K562 (cell line): Measurements from ENCODE around the gene EXOG. TPM values are rescaled to one million over a fixed set of nuclear protein-coding genes. Genes with fewer than 3 reads are reported as not detected.

Experiments
- ATAC-seq: fragments of 200-7000 bp; cut with Tn5 transposase; 3 replicates; pipeline ENCODE4 v1.9.1; 2020; ENCODE audit warnings: moderate library complexity
- BruUV-seq: library from RNA; stranded (reverse); fragments of 400-500 nt; replicated peaks from 2 replicates; lab custom pipeline; 2021; lab: Mats Ljungman, UMichigan
- CTCF ChIA-PET: fragments of 300-600 bp; formaldehyde crosslinking; extraction: SDS; loops from one replicate; lab custom pipeline; 2021; ENCODE audit warnings: low intra/inter-chr PET ratio; lab: Yijun Ruan, JAX
- POLR2A ChIA-PET: fragments of 300-600, 350-650 bp; sonication (Branson Sonifier 250); formaldehyde crosslinking; extraction: SDS; loops from one replicate; lab custom pipeline; 2021; ENCODE audit warnings: antibody characterized with exemption, inconsistent platforms; lab: Yijun Ruan, JAX
- DNase-seq, 4 experiments: peaks; one replicate each; pipeline versions ENCODE4 v3.0.0 to v3.0.0-alpha.2; 2011 to 2018; ENCODE audit warnings: low spot score in 3 of 4, mixed read lengths in 3 of 4; ENCODE audit errors: extremely low read depth in 1 of 4
- FAIRE-seq: peaks from 2 replicates; lab custom pipeline; 2011; peaks lifted over from hg19 to GRCh38; lab: Jason Lieb, UNC
- H2AFZ ChIP-seq: 2 replicates; pipeline ENCODE4 v1.6.0; 2011; ENCODE audit warnings: low read depth, low read length, control low read depth, inconsistent platforms
- H3K27ac ChIP-seq: fragments of 200-600 bp; 3 replicates; pipeline ENCODE4 v1.8.0; 2011; ENCODE audit warnings: low read depth, mild to moderate bottlenecking, control low read depth, inconsistent platforms, low read length, moderate library complexity, mixed read lengths; ENCODE audit errors: extremely low read depth
- H3K27me3 ChIP-seq, 2 experiments: fragments of 300-600 bp in 1 of 2; 2 replicates in 1 of 2; 3 replicates in 1 of 2; pipeline versions ENCODE4 v1.6.0 to v1.8.0; 2011; ENCODE audit warnings: inconsistent platforms in 2 of 2, low read length in 2 of 2, mild to moderate bottlenecking in 1 of 2, mixed read lengths in 1 of 2, moderate library complexity in 1 of 2; ENCODE audit not compliant: control insufficient read depth in 2 of 2, insufficient read depth in 2 of 2
- H3K36me3 ChIP-seq: fragments of 300-600 bp; 3 replicates; pipeline ENCODE4 v1.8.0; 2011; ENCODE audit warnings: mild to moderate bottlenecking, low read length, inconsistent platforms; ENCODE audit not compliant: control insufficient read depth, insufficient read depth
- H3K4me1 ChIP-seq, 2 experiments: fragments of 200-600 bp in 1 of 2; replicated peaks in 1 of 2; 2 replicates in 1 of 2; 3 replicates in 1 of 2; pipeline versions ENCODE4 v1.5.1 to v1.8.0; 2011; ENCODE audit warnings: inconsistent platforms in 2 of 2, low read length in 2 of 2, mild to moderate bottlenecking in 1 of 2, mixed read lengths in 1 of 2, moderate library complexity in 1 of 2; ENCODE audit not compliant: control insufficient read depth in 2 of 2, insufficient read depth in 2 of 2
- H3K4me2 ChIP-seq: 2 replicates; pipeline ENCODE4 v1.6.1; 2011; ENCODE audit warnings: low read length, control low read depth, inconsistent platforms, mixed read lengths; ENCODE audit not compliant: insufficient read depth
- H3K4me3 ChIP-seq: fragments of 200-600 bp; sonication (generic), shearing (Covaris generic); 2 replicates; pipeline ENCODE4 v1.5.1; 2016; ENCODE audit warnings: control low read depth, inconsistent platforms
- H3K79me2 ChIP-seq: fragments of 200-600 bp; 3 replicates; pipeline ENCODE4 v1.8.0; 2011; ENCODE audit warnings: low read length, inconsistent platforms; ENCODE audit not compliant: control insufficient read depth, insufficient read depth
- H3K9ac ChIP-seq, 2 experiments: 2 replicates each; pipeline versions ENCODE4 v1.6.0 to v1.6.1; 2011; ENCODE audit warnings: low read depth in 2 of 2, low read length in 2 of 2, control low read depth in 1 of 2, inconsistent platforms in 1 of 2, mild to moderate bottlenecking in 1 of 2, mixed read lengths in 1 of 2; ENCODE audit not compliant: insufficient read depth in 1 of 2
- H3K9me1 ChIP-seq: one replicate; pipeline ENCODE4 v1.6.0; 2011; ENCODE audit warnings: inconsistent platforms, mild to moderate bottlenecking, low read length, moderate library complexity; ENCODE audit not compliant: control insufficient read depth, insufficient read depth
- H3K9me3 ChIP-seq: replicated peaks from 2 replicates; pipeline ENCODE4 v1.5.1; 2011; ENCODE audit warnings: low read depth, low read length, inconsistent platforms; ENCODE audit not compliant: control insufficient read depth, insufficient read depth
- H4K20me1 ChIP-seq: replicated peaks from 2 replicates; pipeline ENCODE4 v1.6.1; 2011; ENCODE audit warnings: low read length, inconsistent platforms, mixed read lengths; ENCODE audit not compliant: control insufficient read depth, insufficient read depth
- BRF1 ChIP-seq: IDR thresholded peaks from 3 replicates; pipeline ENCODE4 v1.6.1; 2011; ENCODE audit warnings: borderline replicate concordance, mild to moderate bottlenecking; ENCODE audit not compliant: insufficient read length; ENCODE audit errors: extremely low read depth
- HSF4 ChIP-seq: fragments of 250-450 bp; sonication (Bioruptor Pico); IDR thresholded peaks from 2 replicates; pipeline ENCODE4 v2.1.2; 2022; ENCODE audit warnings: mild to moderate bottlenecking, moderate library complexity, borderline replicate concordance
- MAFG ChIP-seq: fragments of 450-650 bp; conservative IDR thresholded peaks from 2 replicates; pipeline ENCODE4 v1.6.1; 2016; ENCODE audit warnings: missing genetic modification characterization, missing compliant biosample characterization
- MXD1 ChIP-seq: fragments of 250-450 bp; sonication (Bioruptor Pico); IDR thresholded peaks from 2 replicates; pipeline ENCODE4 v1.8.0; 2021; ENCODE audit warnings: borderline replicate concordance, mild to moderate bottlenecking, moderate library complexity; ENCODE audit not compliant: poor library complexity, severe bottlenecking
- NFE2L1 ChIP-seq: fragments of 450-650 bp; IDR thresholded peaks from 2 replicates; pipeline ENCODE4 v1.6.1; 2016; ENCODE audit warnings: missing genetic modification characterization, low read depth, mild to moderate bottlenecking, missing compliant biosample characterization, moderate library complexity, borderline replicate concordance
- NFXL1 ChIP-seq: fragments of 450-650 bp; formaldehyde crosslinking; IDR thresholded peaks from 2 replicates; pipeline ENCODE4 v1.4.0; 2021; ENCODE audit warnings: mild to moderate bottlenecking
- POLR2G ChIP-seq: fragments of 200-400 bp; formaldehyde crosslinking; IDR thresholded peaks from 2 replicates; pipeline ENCODE4 v1.6.1; 2017; ENCODE audit warnings: low read depth, mild to moderate bottlenecking, antibody characterized with exemption, low read length, moderate library complexity
- POLR3G ChIP-seq: IDR thresholded peaks from 2 replicates; pipeline ENCODE4 v1.6.1; 2011; ENCODE audit not compliant: insufficient read length, insufficient replicate concordance; ENCODE audit errors: extremely low read depth
- TCFL5 ChIP-seq: fragments of 250-450 bp; sonication (Bioruptor Pico); conservative IDR thresholded peaks from 2 replicates; pipeline ENCODE4 v1.6.1; 2021; ENCODE audit warnings: mild to moderate bottlenecking, moderate library complexity, matching md5 sums
- ZNF512 ChIP-seq: IDR thresholded peaks from 2 replicates; pipeline ENCODE4 v1.6.1; 2016; ENCODE audit warnings: missing genetic modification characterization, missing compliant biosample characterization
- WGBS: fragments of 100-300 bp; shearing (Covaris generic); methylation state at CpG from one replicate; pipeline ENCODE4 v1.1.6; 2016; ENCODE audit warnings: low coverage, mixed read lengths; ENCODE audit not compliant: insufficient coverage; ENCODE audit errors: missing lambda C conversion rate; 5-methylcytosine and 5-hydroxymethylcytosine counted together
- in situ Hi-C: fragments of 300-500 bp; cut with MboI; formaldehyde crosslinking; loops from 4 replicates; pipeline ENCODE4 v1.15.0; 2018; ENCODE audit warnings: inconsistent platforms, mixed read lengths
- intact Hi-C: fragments of 100-400 bp; cut with micrococcal nuclease; formaldehyde crosslinking; loops from 2 replicates; pipeline ENCODE4 v1.14.2; 2022
- polyA plus RNA-seq, 8 experiments: library from polyadenylated mRNA; depleted of rRNA in 4 of 8; stranded (reverse) in 5 of 8; unstranded in 3 of 8; fragments of >200 nt; fragmentation: Nextera tagmentation in 2 of 8; fragmentation: Illumina TruSeq in 1 of 8; extraction: Ambion mirVana in 2 of 8; extraction: Trizol in 1 of 8; gene quantifications; 2 replicates each; pipeline versions ENCODE4 v1.2.1 to v1.2.3, GENCODE V29; 2011 to 2014; ENCODE audit warnings: inconsistent platforms in 1 of 8, missing spikeins in 1 of 8
- total RNA-seq, 7 experiments: library from RNA; depleted of rRNA in 6 of 7; stranded (reverse); fragments of >200 nt in 6 of 7; fragmentation: Illumina TruSeq in 2 of 7; extraction: Trizol in 2 of 7; gene quantifications; 2 replicates each; pipeline versions ENCODE4 v1.2.1 to v1.2.3, GENCODE V29; 2011 to 2021; ENCODE audit warnings: low replicate concordance in 1 of 7

Gene EXOG
- total and polyA plus RNA-seq, 9 of the 15 experiments (the other 6 are each of a cell fraction or from before 2014, with no cell fraction given), result 10.8 to 21.7 (median 14.8) TPM

GRCh38 chr3:38542401-38543298 is 46.5 kb downstream of the EXOG start:
- H3K27me3 ChIP-seq, result peaks cover 30 to 58% of the 10 kb centered on the region in 2 experiments
- intact Hi-C loops (no loop called here), in situ Hi-C loops (no loop called here)
- H3K4me1 ChIP-seq, result peaks cover 0 to 8% of the 10 kb centered on the region in 2 experiments; a peak in 1 of 5 replicates
- ATAC-seq (no peak), FAIRE-seq (no peak), DNase-seq (no peak)
- H3K4me2 ChIP-seq, result no peak overlapping the region
- H3K4me3 ChIP-seq, result no peak overlapping the region
- TF ChIP-seq POLR2G, result 0 out of 2 replicates have a peak, but pooled peaks have one; percentile 31
- TF ChIP-seq HSF4, result no peak
- no peaks in the 10 kb centered on the region for H3K9me3 ChIP-seq
- POLR2A ChIA-PET, result interaction anchor here (0.9 kb wide), 1 partner anchor 9 kb away, joined by 4 read pairs; no protein-coding TSS in a partner anchor
- no peak overlapping the region for H3K9ac ChIP-seq
- H3K9me1 ChIP-seq, result no peaks in the 10 kb centered on the region
- no peaks in the 10 kb centered on the region for H3K79me2 ChIP-seq
- H4K20me1 ChIP-seq, result 0 out of 2 replicates have a peak, but pooled peaks cover 3% of the 10 kb centered on the region
- WGBS, result 2% methylated on average over 16 of the region's 16 CpGs
- H2AFZ ChIP-seq, result no peak overlapping the region
- H3K27ac ChIP-seq, result no peak overlapping the region
- H3K36me3 ChIP-seq, result no peaks in the 10 kb centered on the region
- CTCF ChIA-PET, result no interaction called here
- BruUV-seq, result no TSS peak

- peaks cover 3% of the 10 kb centered on the region; the same call in 1 of the 2 replicates for H4K20me1 ChIP-seq
- in situ Hi-C loops, result no loop called here
- POLR2A ChIA-PET, result interaction anchor here (0.7 to 2.5 kb wide), 5 partner anchors 10 to 1263 kb away, joined by 3 to 15 read pairs (median 3); no protein-coding TSS in a partner anchor
- no TSS peak for BruUV-seq
- H3K4me2 ChIP-seq, result no peak overlapping the region
- H2AFZ ChIP-seq, result no peak overlapping the region
- H3K4me1 ChIP-seq, result peaks cover 0 to 8% of the 10 kb centered on the region in 2 experiments; a peak in 2 of 5 replicates
- CTCF ChIA-PET, result no interaction called here
- DNase-seq (no peak), ATAC-seq (no peak), FAIRE-seq (no peak)
- no peaks in the 10 kb centered on the region for H3K79me2 ChIP-seq
- 3% methylated on average over 7 of the region's 7 CpGs for WGBS
- intact Hi-C loops, result no loop called here
- H3K9me1 ChIP-seq, result no peaks in the 10 kb centered on the region
- no peak overlapping the region for H3K27ac ChIP-seq
- peaks cover 39 to 65% of the 10 kb centered on the region in 2 experiments for H3K27me3 ChIP-seq
- H3K9ac ChIP-seq, result peak overlapping the region in 1 of 2 experiments; percentile 43; a peak in 1 of 4 replicates
- no peak overlapping the region for H3K4me3 ChIP-seq
- H3K36me3 ChIP-seq, result no peaks in the 10 kb centered on the region
- H3K9me3 ChIP-seq, result no peaks in the 10 kb centered on the region
- no peak for TF ChIP-seq BRF1
- no peak for TF ChIP-seq ZNF512 (tag)
- TF ChIP-seq MXD1 (CRISPR knock-in tag), result no peak
- no peak for TF ChIP-seq NFE2L1 (tag)
- no peak for TF ChIP-seq POLR3G
- no peak for TF ChIP-seq TCFL5 (CRISPR knock-in tag)
- no peak for TF ChIP-seq MAFG
- TF ChIP-seq NFXL1 (CRISPR knock-in tag), result no peak
Observed at GRCh38 chr3:38543586-38543985, 47.4 kb downstream of the EXOG start.
